Pancreas (tissue), 10 donors: ENCODE data around the gene AFF3. TPM values are rescaled to one million over a fixed set of nuclear protein-coding genes. Genes with fewer than 3 reads are reported as not detected.
A peak's percentile ranks its signal among the peaks of the same experiment; 100 is the strongest.

Experiments
- ATAC-seq, 4 donors: fragments of 200-7000 bp; cut with Tn5 transposase; one replicate each; pipeline versions ENCODE4 v1.8.0 to v1.9.1; 2020; ENCODE audit warnings: mild to moderate bottlenecking in 4 of 4, moderate library complexity in 4 of 4
- DNase-seq, 6 donors: peaks; one replicate each; pipeline ENCODE4 v3.0.0-alpha.2; 2020
- FAIRE-seq: peaks from 2 replicates; lab custom pipeline; 2012; peaks lifted over from hg19 to GRCh38; lab: Jason Lieb, UNC
- H3K27ac ChIP-seq, 4 donors: fragments of 200-600 bp; sonication (generic); 1 replicate in 3 of 4; 2 replicates in 1 of 4; pipeline versions ENCODE4 v1.5.0 to v1.8.0; 2020
- H3K27me3 ChIP-seq, 4 donors: fragments of 200-600 bp; one replicate each; pipeline ENCODE4 v1.8.0; 2021
- H3K36me3 ChIP-seq, 3 donors: fragments of 200-600 bp; sonication (generic) in 1 of 3; one replicate each; pipeline versions ENCODE4 v1.5.0 to v1.8.0; 2020 to 2021
- H3K4me1 ChIP-seq, 3 donors: fragments of 200-600 bp; one replicate each; pipeline ENCODE4 v1.8.0; 2021
- H3K4me3 ChIP-seq, 4 donors: fragments of 200-600 bp; sonication (generic) in 2 of 4; one replicate each; pipeline versions ENCODE4 v1.5.0 to v1.8.0; 2020 to 2021
- H3K9me3 ChIP-seq, 4 donors: fragments of 200-600 bp; one replicate each; pipeline ENCODE4 v1.8.0; 2021
- WGBS, 2 donors: extraction: QIAGEN DNeasy Blood & Tissue Kit; methylation state at CpG; one replicate each; pipeline ENCODE4 v1.1.7; 2013; 5-methylcytosine and 5-hydroxymethylcytosine counted together
- intact Hi-C, 3 donors: fragments of 100-400 bp; cut with DNase I; formaldehyde crosslinking; loops; one replicate each; pipeline versions ENCODE4 v1.11.1 to v1.14.2; 2022
- polyA plus RNA-seq, 2 donors: library from polyadenylated mRNA; stranded (reverse); fragments of 200-250 nt; gene quantifications; one replicate each; pipeline ENCODE4 v1.2.3, GENCODE V29; 2013
- total RNA-seq, 6 donors: library from RNA; stranded (reverse); fragmentation: NEBNext Ultra II Directional in 4 of 6; extraction: Animal tissue kit (Norgen Biotek cat#: 25700) in 4 of 6; gene quantifications; one replicate each; pipeline versions ENCODE4 v1.2.1 to v1.2.4, GENCODE V29; 2021 to 2023
- TF ChIP-seq, protein P1 (sequence below), 4 donors: fragments of 200-600 bp; sonication (generic) in 3 of 4; IDR thresholded peaks; one replicate each; pipeline versions ENCODE4 v1.5.0 to v1.8.0; 2021; ENCODE audit warnings: antibody characterized with exemption in 4 of 4
- donor health status: healthy with polysubstance abuse.
- donor health status: DM: no; HTN: no; CAD: no; lungs with moderate emphysema.
- donor health status: DM: no; HTN: no; CAD: no.
- donor health status: control.
- donor health status: control.
- donor health status: Bipolar disorder and iron deficiency.
- donor health status: DM: yes; HTN: yes; CAD: no.
- donor health status: DM: no; HTN: no; CAD: no.
- donor health status: DM: no; HTN: no; CAD: no.
- donor health status: DM: yes; HTN: yes; CAD: no.

Gene AFF3
- total and polyA plus RNA-seq, 8 donors = 0.19 to 1.1 (median 0.54) TPM

DNA sequence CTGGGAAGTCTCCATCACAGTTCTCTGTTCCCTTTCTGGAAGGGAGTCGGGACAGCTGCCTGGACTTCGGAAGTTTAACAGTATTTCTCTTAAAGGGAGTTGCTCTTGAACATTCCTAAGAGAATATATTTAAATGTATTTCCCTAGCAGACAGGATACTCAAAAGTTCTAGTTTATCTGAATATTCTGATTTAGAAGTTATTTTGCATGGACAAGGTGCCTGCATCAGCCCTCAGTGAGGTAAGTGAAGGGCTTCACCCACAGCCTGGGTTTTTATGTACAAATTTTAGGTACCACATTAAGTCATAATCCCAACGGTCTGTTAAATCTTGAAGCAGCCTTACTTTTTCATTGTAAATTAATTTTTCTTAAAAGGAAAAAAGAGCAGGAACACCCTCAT, 587.5 kb downstream of the AFF3 start:
- no peak for ATAC-seq
- intact Hi-C loops = loop anchor here in 1 of 3 donors (5.0 kb wide), 1 partner anchor 692 kb away; no protein-coding TSS in a partner anchor

DNA sequence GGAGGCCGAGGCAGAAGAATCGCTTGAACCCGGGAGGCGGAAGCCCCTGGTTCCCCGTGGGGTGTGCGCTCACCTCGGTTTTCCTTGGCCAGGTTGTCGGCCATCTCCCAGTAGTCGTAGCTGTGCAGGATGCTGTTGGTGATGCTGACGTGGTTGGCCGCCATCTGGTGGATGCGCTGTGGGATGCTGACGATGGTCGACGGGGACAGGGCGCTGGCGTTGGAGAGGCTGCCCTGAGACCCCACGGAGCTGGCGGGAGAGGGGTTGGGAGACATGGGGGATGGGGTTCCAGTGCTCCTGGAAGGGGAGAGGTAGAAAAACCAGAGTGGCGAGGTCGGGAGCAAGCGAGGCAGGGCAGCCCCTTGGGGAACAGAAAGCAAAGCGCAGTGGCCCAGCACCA, 588.2 kb downstream of the AFF3 start:
- Histone ChIP-seq H3K27ac (no peak overlapping the region), H3K36me3 (no peaks in the 10 kb centered on the region), H3K4me1 (no peaks in the 10 kb centered on the region), H3K4me3 (no peak overlapping the region), H3K9me3 (no peaks in the 10 kb centered on the region), H3K27me3 (peaks cover 0 to 9% (median 4%) of the 10 kb centered on the region in 4 donors)
- TF ChIP-seq, protein P1, sequence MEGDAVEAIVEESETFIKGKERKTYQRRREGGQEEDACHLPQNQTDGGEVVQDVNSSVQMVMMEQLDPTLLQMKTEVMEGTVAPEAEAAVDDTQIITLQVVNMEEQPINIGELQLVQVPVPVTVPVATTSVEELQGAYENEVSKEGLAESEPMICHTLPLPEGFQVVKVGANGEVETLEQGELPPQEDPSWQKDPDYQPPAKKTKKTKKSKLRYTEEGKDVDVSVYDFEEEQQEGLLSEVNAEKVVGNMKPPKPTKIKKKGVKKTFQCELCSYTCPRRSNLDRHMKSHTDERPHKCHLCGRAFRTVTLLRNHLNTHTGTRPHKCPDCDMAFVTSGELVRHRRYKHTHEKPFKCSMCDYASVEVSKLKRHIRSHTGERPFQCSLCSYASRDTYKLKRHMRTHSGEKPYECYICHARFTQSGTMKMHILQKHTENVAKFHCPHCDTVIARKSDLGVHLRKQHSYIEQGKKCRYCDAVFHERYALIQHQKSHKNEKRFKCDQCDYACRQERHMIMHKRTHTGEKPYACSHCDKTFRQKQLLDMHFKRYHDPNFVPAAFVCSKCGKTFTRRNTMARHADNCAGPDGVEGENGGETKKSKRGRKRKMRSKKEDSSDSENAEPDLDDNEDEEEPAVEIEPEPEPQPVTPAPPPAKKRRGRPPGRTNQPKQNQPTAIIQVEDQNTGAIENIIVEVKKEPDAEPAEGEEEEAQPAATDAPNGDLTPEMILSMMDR (IDR thresholded peaks at IDR 0.05) = no peak
- intact Hi-C loops = no loop called here
- FAIRE-seq (no peak), DNase-seq (no peak), ATAC-seq (peak in 2 of 4 donors; percentile 27 to 34)
- WGBS, 2 donors = 35 to 42% methylated on average over 23 of the region's 23 CpGs

More for the DNA sequence above, 587.5 kb downstream of the AFF3 start:
- Histone ChIP-seq H3K36me3 (no peaks in the 10 kb centered on the region), H3K4me3 (no peak overlapping the region), H3K4me1 (no peaks in the 10 kb centered on the region), H3K27ac (no peak overlapping the region), H3K27me3 (peaks cover 0 to 9% (median 4%) of the 10 kb centered on the region in 4 donors), H3K9me3 (no peaks in the 10 kb centered on the region)
- DNase-seq (no peak), FAIRE-seq (no peak)
- TF ChIP-seq, protein P1 (IDR thresholded peaks at IDR 0.05) = no peak
- WGBS, 2 donors = 62 to 69% methylated on average over 3 of the region's 3 CpGs

DNA sequence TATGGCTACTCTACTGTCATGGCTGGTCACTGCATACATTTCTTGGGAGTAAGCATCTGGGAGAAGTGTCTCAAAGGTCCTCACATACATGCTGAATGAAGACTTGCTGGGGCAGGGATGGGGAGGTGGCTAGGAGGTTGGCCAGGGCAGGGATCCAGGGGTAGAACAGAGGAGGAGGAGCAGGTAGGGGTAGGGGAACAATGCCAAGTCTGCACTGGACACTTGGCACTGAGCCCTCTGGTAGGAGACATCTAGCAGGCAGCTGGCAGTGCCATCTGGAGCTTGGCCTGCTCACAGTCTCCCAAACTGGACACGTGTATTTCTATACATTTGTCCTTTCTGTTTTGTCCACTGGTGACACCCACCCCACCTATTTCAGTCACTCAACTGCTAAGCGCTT, 589.9 kb downstream of the AFF3 start:
- Histone ChIP-seq H3K36me3 (no peaks in the 10 kb centered on the region), H3K27me3 (peaks cover 0 to 5% (median 0%) of the 10 kb centered on the region in 4 donors), H3K27ac (no peak overlapping the region), H3K9me3 (no peaks in the 10 kb centered on the region), H3K4me3 (no peak overlapping the region), H3K4me1 (no peaks in the 10 kb centered on the region)
- FAIRE-seq (no peak), ATAC-seq (peak in 1 of 4 donors; percentile 15), DNase-seq (peak in 3 of 6 donors; percentile 8 to 19 (median 14))
- intact Hi-C loops = no loop called here
- TF ChIP-seq, protein P1 (IDR thresholded peaks at IDR 0.05) = no peak
- WGBS, 2 donors = 50 to 51% methylated on average over 2 of the region's 2 CpGs

DNA sequence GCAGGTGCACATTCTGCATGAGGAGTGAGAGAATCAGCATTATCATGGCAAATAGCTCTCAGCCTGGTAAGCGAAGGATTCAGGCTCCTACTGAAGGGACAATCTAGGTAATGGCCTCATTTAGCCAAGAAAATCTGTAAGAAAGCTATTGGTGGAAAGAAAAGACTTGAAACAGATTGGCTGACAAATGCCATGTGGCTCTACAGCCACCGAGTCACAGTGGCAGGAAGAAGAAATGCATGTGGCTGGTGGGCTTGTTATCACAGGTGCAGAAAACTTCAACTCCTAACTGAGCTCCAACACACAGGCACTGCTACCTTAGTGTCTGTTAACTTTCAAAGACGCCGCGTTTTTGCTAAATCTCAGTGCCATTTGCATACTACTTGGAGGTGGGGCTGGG, 592.0 kb downstream of the AFF3 start:
- H3K36me3 ChIP-seq = no peaks in the 10 kb centered on the region
- DNase-seq (no peak), FAIRE-seq (no peak)

DNA sequence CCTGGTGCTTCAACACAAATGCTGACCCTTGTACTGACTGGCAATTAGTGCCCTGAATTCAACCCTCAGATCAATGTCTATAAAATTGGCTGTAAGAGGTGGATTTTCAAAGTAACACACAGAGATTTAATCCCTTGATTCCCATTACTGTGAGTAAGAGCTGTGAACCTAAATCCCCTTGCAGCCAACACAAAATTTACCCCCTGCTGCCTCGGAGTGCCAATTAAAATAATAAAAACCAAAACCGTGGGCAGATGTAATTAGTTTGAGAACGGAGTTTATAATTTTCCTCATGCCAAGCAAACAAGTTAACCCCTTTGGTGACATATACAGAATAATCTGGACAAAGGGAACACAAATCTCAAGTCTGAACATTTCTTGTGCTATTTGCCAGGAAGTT, 596.8 kb downstream of the AFF3 start:
- FAIRE-seq (no peak), ATAC-seq (no peak), DNase-seq (no peak)
- H3K4me1 ChIP-seq = no peaks in the 10 kb centered on the region
- H3K9me3 ChIP-seq = no peaks in the 10 kb centered on the region
- WGBS, 2 donors = 46 to 68% methylated on average over 3 of the region's 3 CpGs
- H3K27me3 ChIP-seq = no peaks in the 10 kb centered on the region
- no peaks in the 10 kb centered on the region for H3K36me3 ChIP-seq
- no peak overlapping the region for H3K4me3 ChIP-seq
- intact Hi-C loops = no loop called here
- TF ChIP-seq, protein P1 (IDR thresholded peaks at IDR 0.05) = no peak
- no peak overlapping the region for H3K27ac ChIP-seq

More for the DNA sequence above, 592.0 kb downstream of the AFF3 start:
- Histone ChIP-seq H3K27ac (no peak overlapping the region), H3K4me3 (no peak overlapping the region), H3K27me3 (peaks cover 0 to 5% (median 0%) of the 10 kb centered on the region in 4 donors), H3K9me3 (no peaks in the 10 kb centered on the region), H3K4me1 (no peaks in the 10 kb centered on the region)
- intact Hi-C loops = no loop called here
- TF ChIP-seq, protein P1 (IDR thresholded peaks at IDR 0.05) = no peak
- no peak for ATAC-seq
- 64 to 65% methylated on average over 5 of the region's 5 CpGs for WGBS, 2 donors
